Parathyroid adenoma (tissue), 2 donors: ENCODE results near the gene ACKR3.

Source experiments
- H2AFZ ChIP-seq: fragments of 300-600 bp; sonication (generic); one replicate; pipeline ENCODE4 v1.7.0; 2017; ENCODE audit warnings: antibody characterized with exemption, mild to moderate bottlenecking
- H3K27ac ChIP-seq: fragments of 300-600 bp; sonication (generic); one replicate; pipeline ENCODE4 v1.7.0; 2017
- H3K27me3 ChIP-seq: fragments of 300-600 bp; sonication (generic); one replicate; pipeline ENCODE4 v1.7.0; 2017; ENCODE audit warnings: low read length; ENCODE audit not compliant: control insufficient read depth, insufficient read depth
- H3K36me3 ChIP-seq: fragments of 300-600 bp; sonication (generic); one replicate; pipeline ENCODE4 v1.7.0; 2017; ENCODE audit warnings: low read length; ENCODE audit not compliant: control insufficient read depth, insufficient read depth
- H3K4me1 ChIP-seq: fragments of 300-600 bp; sonication (generic); one replicate; pipeline ENCODE4 v1.7.0; 2017; ENCODE audit warnings: control low read depth
- H3K4me2 ChIP-seq: fragments of 300-600 bp; sonication (generic); one replicate; pipeline ENCODE4 v1.7.0; 2017; ENCODE audit warnings: low read length
- H3K4me3 ChIP-seq: fragments of 300-600 bp; sonication (generic); one replicate; pipeline ENCODE4 v1.7.0; 2017; ENCODE audit warnings: low read depth, low read length
- H3K79me2 ChIP-seq: fragments of 300-600 bp; sonication (generic); one replicate; pipeline ENCODE4 v1.7.0; 2017; ENCODE audit warnings: control low read depth
- H3K9ac ChIP-seq: fragments of 300-600 bp; sonication (generic); one replicate; pipeline ENCODE4 v1.7.0; 2017; ENCODE audit warnings: mild to moderate bottlenecking
- H3K9me3 ChIP-seq: fragments of 300-600 bp; sonication (generic); one replicate; pipeline ENCODE4 v1.7.0; 2017; ENCODE audit warnings: low read length; ENCODE audit not compliant: control insufficient read depth
- CTCF ChIP-seq: fragments of 300-600 bp; sonication (generic); IDR thresholded peaks from one replicate; pipeline ENCODE4 v1.7.0; 2017; ENCODE audit warnings: antibody characterized with exemption, mild to moderate bottlenecking
- donor health status: primary hyperparathyroidism.

ACKR3 gene

GRCh38 chr2:236628256-236628901 is 58.8 kb downstream of the ACKR3 start:
- Histone ChIP-seq H3K79me2 (no peaks in the 10 kb centered on the region), H3K27me3 (no peaks in the 10 kb centered on the region), H3K27ac (no peak overlapping the region), H3K4me2 (no peak overlapping the region), H3K4me3 (no peak overlapping the region), H3K36me3 (no peaks in the 10 kb centered on the region), H3K4me1 (no peaks in the 10 kb centered on the region), H2AFZ (no peak overlapping the region), H3K9ac (no peak overlapping the region), H3K9me3 (no peaks in the 10 kb centered on the region)
- no peak for TF ChIP-seq CTCF

- TF ChIP-seq CTCF: no peak
- H3K4me3 ChIP-seq: no peak overlapping the region
- no peak overlapping the region for H3K27ac ChIP-seq
- H3K9me3 ChIP-seq: no peaks in the 10 kb centered on the region
- H2AFZ ChIP-seq: no peak overlapping the region
- no peak overlapping the region for H3K9ac ChIP-seq
- H3K27me3 ChIP-seq: no peaks in the 10 kb centered on the region
- no peak overlapping the region for H3K4me2 ChIP-seq
- no peaks in the 10 kb centered on the region for H3K4me1 ChIP-seq
- no peaks in the 10 kb centered on the region for H3K79me2 ChIP-seq
- no peaks in the 10 kb centered on the region for H3K36me3 ChIP-seq
Observed at GRCh38 chr2:236628981-236629605, 59.5 kb downstream of the ACKR3 start.

- Histone ChIP-seq H3K9ac (no peak overlapping the region), H3K79me2 (no peaks in the 10 kb centered on the region)
Observed at GRCh38 chr2:236629961-236630872, 60.6 kb downstream of the ACKR3 start.

GRCh38 chr2:236631281-236631855 is 61.7 kb downstream of the ACKR3 start:
- Histone ChIP-seq H3K36me3 (no peaks in the 10 kb centered on the region), H3K4me2 (no peak overlapping the region), H3K4me3 (no peak overlapping the region), H3K27me3 (no peaks in the 10 kb centered on the region), H3K9me3 (no peaks in the 10 kb centered on the region), H3K4me1 (no peaks in the 10 kb centered on the region), H3K79me2 (no peaks in the 10 kb centered on the region), H2AFZ (no peak overlapping the region), H3K9ac (no peak overlapping the region), H3K27ac (no peak overlapping the region)
- no peak for TF ChIP-seq CTCF

More at GRCh38 chr2:236629961-236630872, 60.6 kb downstream of the ACKR3 start:
- H3K36me3 ChIP-seq: no peaks in the 10 kb centered on the region
- H3K4me1 ChIP-seq: no peaks in the 10 kb centered on the region
- H2AFZ ChIP-seq: no peak overlapping the region
- no peak overlapping the region for H3K4me2 ChIP-seq
- H3K9me3 ChIP-seq: no peaks in the 10 kb centered on the region
- no peaks in the 10 kb centered on the region for H3K27me3 ChIP-seq
- no peak overlapping the region for H3K4me3 ChIP-seq
- no peak for TF ChIP-seq CTCF
- H3K27ac ChIP-seq: no peak overlapping the region
